Glutamatergic neuron (in vitro differentiated cells): ENCODE data around the gene PCDHGC5. TPM values are rescaled to one million over a fixed set of nuclear protein-coding genes. Genes with fewer than 3 reads are reported as not detected.

Experiments
- DNase-seq: peaks from one replicate; pipeline ENCODE4 v3.0.0; 2022
- H3K27ac Mint-ChIP-seq: one replicate; pipeline ENCODE4 v1.8.0; 2020; ENCODE audit warnings: mild to moderate bottlenecking, mixed read lengths, inconsistent platforms; ENCODE audit not compliant: unreplicated experiment
- H3K27me3 Mint-ChIP-seq: one replicate; pipeline ENCODE4 v1.8.0; 2020; ENCODE audit warnings: mild to moderate bottlenecking, moderate library complexity, mixed read lengths, inconsistent platforms; ENCODE audit not compliant: unreplicated experiment
- H3K36me3 Mint-ChIP-seq: one replicate; pipeline ENCODE4 v1.8.0; 2020; ENCODE audit warnings: mild to moderate bottlenecking, mixed read lengths, inconsistent platforms; ENCODE audit not compliant: unreplicated experiment
- H3K4me1 Mint-ChIP-seq: one replicate; pipeline ENCODE4 v1.8.0; 2020; ENCODE audit warnings: mild to moderate bottlenecking, low read depth, mixed read lengths, inconsistent platforms; ENCODE audit not compliant: unreplicated experiment
- H3K4me3 Mint-ChIP-seq: one replicate; pipeline ENCODE4 v1.8.0; 2020; ENCODE audit warnings: mild to moderate bottlenecking, mixed read lengths, inconsistent platforms; ENCODE audit not compliant: unreplicated experiment
- H3K9me3 Mint-ChIP-seq: one replicate; pipeline ENCODE4 v1.8.0; 2020; ENCODE audit warnings: mild to moderate bottlenecking, moderate library complexity, mixed read lengths, inconsistent platforms; ENCODE audit not compliant: unreplicated experiment
- total RNA-seq: library from RNA; stranded (reverse); fragmentation: NEBNext Ultra II Directional; extraction: Animal tissue kit (Norgen Biotek cat#: 25700); gene quantifications from one replicate; pipeline ENCODE4 v1.2.1, GENCODE V29; 2021; ENCODE audit not compliant: unreplicated experiment
- TF ChIP-seq, protein P1 (sequence below): fragments of 200-600 bp; sonication (generic); IDR thresholded peaks from one replicate; pipeline ENCODE4 v1.5.0; 2021; ENCODE audit not compliant: partially characterized antibody, unreplicated experiment

PCDHGC5 gene
- total RNA-seq, 1 donor from 2014 or later, result 4.0 TPM

GRCh38 chr5:141478321-141478945, 10.4 kb upstream of the PCDHGC5 start:
- Mint-ChIP-seq H3K36me3 (peaks cover 13% of the 10 kb centered on the region), H3K9me3 (peaks cover 8% of the 10 kb centered on the region), H3K4me1 (peaks cover 17% of the 10 kb centered on the region), H3K27ac (no peak overlapping the region), H3K4me3 (peak overlapping the region; percentile 2), H3K27me3 (peaks cover 7% of the 10 kb centered on the region)
- TF ChIP-seq, protein P1, sequence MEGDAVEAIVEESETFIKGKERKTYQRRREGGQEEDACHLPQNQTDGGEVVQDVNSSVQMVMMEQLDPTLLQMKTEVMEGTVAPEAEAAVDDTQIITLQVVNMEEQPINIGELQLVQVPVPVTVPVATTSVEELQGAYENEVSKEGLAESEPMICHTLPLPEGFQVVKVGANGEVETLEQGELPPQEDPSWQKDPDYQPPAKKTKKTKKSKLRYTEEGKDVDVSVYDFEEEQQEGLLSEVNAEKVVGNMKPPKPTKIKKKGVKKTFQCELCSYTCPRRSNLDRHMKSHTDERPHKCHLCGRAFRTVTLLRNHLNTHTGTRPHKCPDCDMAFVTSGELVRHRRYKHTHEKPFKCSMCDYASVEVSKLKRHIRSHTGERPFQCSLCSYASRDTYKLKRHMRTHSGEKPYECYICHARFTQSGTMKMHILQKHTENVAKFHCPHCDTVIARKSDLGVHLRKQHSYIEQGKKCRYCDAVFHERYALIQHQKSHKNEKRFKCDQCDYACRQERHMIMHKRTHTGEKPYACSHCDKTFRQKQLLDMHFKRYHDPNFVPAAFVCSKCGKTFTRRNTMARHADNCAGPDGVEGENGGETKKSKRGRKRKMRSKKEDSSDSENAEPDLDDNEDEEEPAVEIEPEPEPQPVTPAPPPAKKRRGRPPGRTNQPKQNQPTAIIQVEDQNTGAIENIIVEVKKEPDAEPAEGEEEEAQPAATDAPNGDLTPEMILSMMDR, result no peak
- no peak for DNase-seq

- Mint-ChIP-seq H3K9me3 (peaks cover 8% of the 10 kb centered on the region), H3K4me1 (peaks cover 26% of the 10 kb centered on the region), H3K36me3 (peaks cover 13% of the 10 kb centered on the region), H3K27ac (no peak overlapping the region), H3K4me3 (no peak overlapping the region), H3K27me3 (peaks cover 7% of the 10 kb centered on the region)
- DNase-seq, result no peak
- TF ChIP-seq, protein P1, result no peak
These were observed 9.1 kb upstream of the PCDHGC5 start for GRCh38 chr5:141479776-141480175.

DNA sequence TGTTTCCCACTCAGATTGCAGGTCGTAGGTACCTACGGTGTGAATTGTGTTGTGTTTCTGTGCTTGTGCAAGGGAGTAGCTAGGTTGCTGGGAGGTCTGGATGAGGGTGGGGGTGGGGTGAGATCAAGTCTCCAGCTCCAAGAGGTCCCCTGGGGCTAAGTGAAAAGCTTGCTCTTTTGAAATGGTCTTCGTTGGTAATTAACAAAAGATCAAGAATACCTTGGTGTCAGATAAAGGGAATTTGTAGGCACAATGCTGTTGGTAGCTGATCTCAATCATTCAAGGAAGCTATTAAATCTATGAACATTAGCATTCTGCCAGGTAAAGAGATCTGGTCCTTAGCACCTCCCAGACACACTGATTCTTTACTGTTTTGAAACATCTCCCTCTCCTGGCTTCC, 5.0 kb upstream of the PCDHGC5 start:
- peaks cover 25% of the 10 kb centered on the region for H3K4me1 Mint-ChIP-seq
- TF ChIP-seq, protein P1, result no peak
- peak overlapping the region; percentile 44 for H3K27ac Mint-ChIP-seq

GRCh38 chr5:141484310-141484640, 4.6 kb upstream of the PCDHGC5 start:
- no peak for DNase-seq
- TF ChIP-seq, protein P1, result no peak
- Mint-ChIP-seq H3K27me3 (peaks cover under 1% of the 10 kb centered on the region), H3K9me3 (peaks cover 6% of the 10 kb centered on the region), H3K36me3 (peaks cover 11% of the 10 kb centered on the region), H3K27ac (peak overlapping the region; percentile 44), H3K4me3 (peak overlapping the region; percentile 85), H3K4me1 (peaks cover 25% of the 10 kb centered on the region)

More for the DNA sequence above, 5.0 kb upstream of the PCDHGC5 start:
- Mint-ChIP-seq H3K9me3 (peaks cover 6% of the 10 kb centered on the region), H3K36me3 (peaks cover 11% of the 10 kb centered on the region), H3K27me3 (no peaks in the 10 kb centered on the region), H3K4me3 (peak overlapping the region; percentile 85)
- DNase-seq, result no peak

GRCh38 chr5:141484641-141485311, 4.1 kb upstream of the PCDHGC5 start, which contains the start of gene PCDHGC4:
Gene PCDHGC4 (plus strand): TSS chr5:141485030. CDS start chr5:141485174, 144 bp downstream.
- Mint-ChIP-seq H3K27ac (peak within 1 kb of the TSS; percentile 67), H3K27me3 (peaks cover 3% of the 10 kb centered on the region)
- peak; percentile 81 for DNase-seq

More at GRCh38 chr5:141484641-141485311, 4.1 kb upstream of the PCDHGC5 start, which contains the start of gene PCDHGC4:
- Mint-ChIP-seq H3K4me3 (peak within 1 kb of the TSS; percentile 85), H3K4me1 (peaks cover 22% of the 10 kb centered on the region), H3K36me3 (peaks cover 11% of the 10 kb centered on the region), H3K9me3 (peaks cover 6% of the 10 kb centered on the region)
- TF ChIP-seq, protein P1, result no peak
